ENCODE results near the gene C16orf54. TPM values are rescaled to one million over a fixed set of nuclear protein-coding genes. Genes with fewer than 3 reads are reported as not detected.
"Not testable (repeated sequence)": the region's sequence is repeated elsewhere in the genome, so short reads cannot be mapped to it uniquely, and the experiment has no call there.

C16orf54 gene
- total RNA-seq, 1 donor from 2014 or later = not detected

GRCh38 chr16:29747947-29748759 is 2.4 kb upstream of the C16orf54 start:
- no peaks in the 10 kb centered on the region for H3K36me3 ChIP-seq (ENCODE audit: control insufficient read depth, insufficient read depth, low read length)
- DNase-seq (ENCODE audit: low read depth) (no peak), FAIRE-seq (no peak)
- TF ChIP-seq, protein P1, sequence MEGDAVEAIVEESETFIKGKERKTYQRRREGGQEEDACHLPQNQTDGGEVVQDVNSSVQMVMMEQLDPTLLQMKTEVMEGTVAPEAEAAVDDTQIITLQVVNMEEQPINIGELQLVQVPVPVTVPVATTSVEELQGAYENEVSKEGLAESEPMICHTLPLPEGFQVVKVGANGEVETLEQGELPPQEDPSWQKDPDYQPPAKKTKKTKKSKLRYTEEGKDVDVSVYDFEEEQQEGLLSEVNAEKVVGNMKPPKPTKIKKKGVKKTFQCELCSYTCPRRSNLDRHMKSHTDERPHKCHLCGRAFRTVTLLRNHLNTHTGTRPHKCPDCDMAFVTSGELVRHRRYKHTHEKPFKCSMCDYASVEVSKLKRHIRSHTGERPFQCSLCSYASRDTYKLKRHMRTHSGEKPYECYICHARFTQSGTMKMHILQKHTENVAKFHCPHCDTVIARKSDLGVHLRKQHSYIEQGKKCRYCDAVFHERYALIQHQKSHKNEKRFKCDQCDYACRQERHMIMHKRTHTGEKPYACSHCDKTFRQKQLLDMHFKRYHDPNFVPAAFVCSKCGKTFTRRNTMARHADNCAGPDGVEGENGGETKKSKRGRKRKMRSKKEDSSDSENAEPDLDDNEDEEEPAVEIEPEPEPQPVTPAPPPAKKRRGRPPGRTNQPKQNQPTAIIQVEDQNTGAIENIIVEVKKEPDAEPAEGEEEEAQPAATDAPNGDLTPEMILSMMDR (IDR thresholded peaks at IDR 0.05; ENCODE audit: insufficient read depth, low read length, severe bottlenecking) = no peak
- no peak overlapping the region for H3K4me3 ChIP-seq (ENCODE audit: low read depth, low read length)
- H3K27me3 ChIP-seq (ENCODE audit: control insufficient read depth, insufficient read depth, low read length) = no peaks in the 10 kb centered on the region

- H3K36me3 ChIP-seq (ENCODE audit: control insufficient read depth, insufficient read depth, low read length); FAIRE-seq; DNase-seq (ENCODE audit: low read depth); H3K4me3 ChIP-seq (ENCODE audit: low read depth, low read length); H3K27me3 ChIP-seq (ENCODE audit: control insufficient read depth, insufficient read depth, low read length): not testable (repeated sequence)
Measured at GRCh38 chr16:29746518-29746917, 728 bp upstream of the C16orf54 start.

GRCh38 chr16:29745121-29745852 is 503 bp downstream of the C16orf54 start:
- H3K4me3 ChIP-seq (ENCODE audit: low read depth, low read length) = no peak overlapping the region
- no peak for DNase-seq (ENCODE audit: low read depth)
- TF ChIP-seq, protein P1 (IDR thresholded peaks at IDR 0.05; ENCODE audit: insufficient read depth, low read length, severe bottlenecking) = no peak

DNA sequence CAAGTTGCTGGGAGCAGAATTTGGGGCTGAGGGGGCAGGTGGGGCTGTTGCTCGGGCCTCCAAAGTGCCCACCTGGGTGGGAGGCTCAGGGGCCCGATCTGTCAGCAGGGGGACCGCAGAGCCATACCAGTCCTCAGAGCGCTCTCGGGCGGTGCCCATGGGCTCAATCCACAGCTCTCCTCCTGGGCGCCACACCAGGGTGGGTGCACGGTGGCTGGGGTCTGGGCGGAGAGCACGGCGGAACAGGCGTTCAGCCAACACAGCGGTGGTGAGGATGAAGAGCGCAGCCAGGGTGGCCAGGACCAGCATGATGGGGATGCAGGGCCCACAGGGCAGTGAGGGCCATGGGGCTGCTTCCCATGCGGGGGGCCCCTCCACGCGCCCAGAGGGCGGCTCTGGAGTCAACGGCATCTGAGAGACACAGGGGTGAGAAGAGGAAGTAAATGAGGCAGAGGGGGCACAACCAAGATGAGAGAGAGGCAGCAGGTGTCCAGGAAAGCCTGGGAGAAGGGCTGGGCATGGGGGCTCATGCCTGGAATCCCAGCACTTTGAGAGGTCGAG is 1.2 kb downstream of the C16orf54 start:
- TF ChIP-seq, protein P1 (IDR thresholded peaks at IDR 0.05; ENCODE audit: insufficient read depth, low read length, severe bottlenecking) = no peak
- DNase-seq (ENCODE audit: low read depth) (no peak), FAIRE-seq (no peak)
- H3K36me3 ChIP-seq (ENCODE audit: control insufficient read depth, insufficient read depth, low read length) = no peaks in the 10 kb centered on the region
- H3K4me3 ChIP-seq (ENCODE audit: low read depth, low read length) = no peak overlapping the region
- no peaks in the 10 kb centered on the region for H3K27me3 ChIP-seq (ENCODE audit: control insufficient read depth, insufficient read depth, low read length)

More at GRCh38 chr16:29745121-29745852, 503 bp downstream of the C16orf54 start:
- Histone ChIP-seq H3K36me3 (ENCODE audit: control insufficient read depth, insufficient read depth, low read length) (no peaks in the 10 kb centered on the region), H3K27me3 (ENCODE audit: control insufficient read depth, insufficient read depth, low read length) (no peaks in the 10 kb centered on the region)
- FAIRE-seq = no peak

GRCh38 chr16:29743827-29744531 is 1.8 kb downstream of the C16orf54 start:
- no peak for FAIRE-seq

More at GRCh38 chr16:29743827-29744531, 1.8 kb downstream of the C16orf54 start:
- DNase-seq (ENCODE audit: low read depth) = no peak
- no peaks in the 10 kb centered on the region for H3K36me3 ChIP-seq (ENCODE audit: control insufficient read depth, insufficient read depth, low read length)
- H3K4me3 ChIP-seq (ENCODE audit: low read depth, low read length) = no peak overlapping the region
- no peaks in the 10 kb centered on the region for H3K27me3 ChIP-seq (ENCODE audit: control insufficient read depth, insufficient read depth, low read length)
- TF ChIP-seq, protein P1 (IDR thresholded peaks at IDR 0.05; ENCODE audit: insufficient read depth, low read length, severe bottlenecking) = no peak
